Large intestine (tissue), 12 donors: ENCODE results near the gene PXT1. TPM values are rescaled to one million over a fixed set of nuclear protein-coding genes. Genes with fewer than 3 reads are reported as not detected.
"Not testable (repeated sequence)": the region's sequence is repeated elsewhere in the genome, so short reads cannot be mapped to it uniquely, and the experiment has no call there.

Experiments used
- DNase-seq, 2 donors: peaks; one replicate each; pipeline versions ENCODE4 v3.0.0 to v3.0.0-alpha.2; 2013
- H3K27ac ChIP-seq: one replicate; pipeline ENCODE4 v1.5.1; 2013; ENCODE audit warnings: low read length
- H3K27me3 ChIP-seq: 2 replicates; pipeline ENCODE4 v1.6.1; 2013; ENCODE audit warnings: low read length; ENCODE audit not compliant: control insufficient read depth, insufficient read depth
- H3K36me3 ChIP-seq: 2 replicates; pipeline ENCODE4 v1.6.1; 2013; ENCODE audit warnings: low read length; ENCODE audit not compliant: control insufficient read depth, insufficient read depth
- H3K4me1 ChIP-seq: one replicate; pipeline ENCODE4 v1.6.1; 2013; ENCODE audit warnings: low read length; ENCODE audit not compliant: control insufficient read depth, insufficient read depth
- H3K4me3 ChIP-seq: one replicate; pipeline ENCODE4 v1.5.1; 2013; ENCODE audit warnings: low read length
- H3K9me3 ChIP-seq: one replicate; pipeline ENCODE4 v1.6.1; 2013; ENCODE audit warnings: mild to moderate bottlenecking, low read depth, low read length, moderate library complexity; ENCODE audit not compliant: control insufficient read depth
- WGBS: methylation state at CpG from one replicate; pipeline ENCODE4 v1.1.5; 2013; ENCODE audit warnings: low lambda C conversion rate; ENCODE audit not compliant: insufficient coverage; 5-methylcytosine and 5-hydroxymethylcytosine counted together
- long read RNA-seq, 11 donors: transcript quantifications; one replicate each; lab custom pipeline, GENCODE V29; 2026
- polyA plus RNA-seq: library from polyadenylated mRNA; unstranded; fragments of 120-200 nt; gene quantifications from one replicate; pipeline ENCODE4 v1.2.1, GENCODE V29; 2013

The PXT1 gene, protein sequence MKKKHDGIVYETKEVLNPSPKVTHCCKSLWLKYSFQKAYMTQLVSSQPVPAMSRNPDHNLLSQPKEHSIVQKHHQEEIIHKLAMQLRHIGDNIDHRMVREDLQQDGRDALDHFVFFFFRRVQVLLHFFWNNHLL
- polyA plus RNA-seq = 0.24 TPM
- long read RNA-seq, donor 1 = 0 reads
- long read RNA-seq, donor 2 = 0 reads
- long read RNA-seq, donor 3 = 0 reads
- long read RNA-seq, donor 4 = 0 reads
- long read RNA-seq, donor 5 = 0 reads
- long read RNA-seq, donor 6 = 0 reads
- long read RNA-seq, donor 7 = 0 reads
- long read RNA-seq, donor 8 = 0 reads
- long read RNA-seq, donor 9 = 0 reads
- long read RNA-seq, donor 10 = 0 reads
- long read RNA-seq, donor 11 = 0 reads

DNA sequence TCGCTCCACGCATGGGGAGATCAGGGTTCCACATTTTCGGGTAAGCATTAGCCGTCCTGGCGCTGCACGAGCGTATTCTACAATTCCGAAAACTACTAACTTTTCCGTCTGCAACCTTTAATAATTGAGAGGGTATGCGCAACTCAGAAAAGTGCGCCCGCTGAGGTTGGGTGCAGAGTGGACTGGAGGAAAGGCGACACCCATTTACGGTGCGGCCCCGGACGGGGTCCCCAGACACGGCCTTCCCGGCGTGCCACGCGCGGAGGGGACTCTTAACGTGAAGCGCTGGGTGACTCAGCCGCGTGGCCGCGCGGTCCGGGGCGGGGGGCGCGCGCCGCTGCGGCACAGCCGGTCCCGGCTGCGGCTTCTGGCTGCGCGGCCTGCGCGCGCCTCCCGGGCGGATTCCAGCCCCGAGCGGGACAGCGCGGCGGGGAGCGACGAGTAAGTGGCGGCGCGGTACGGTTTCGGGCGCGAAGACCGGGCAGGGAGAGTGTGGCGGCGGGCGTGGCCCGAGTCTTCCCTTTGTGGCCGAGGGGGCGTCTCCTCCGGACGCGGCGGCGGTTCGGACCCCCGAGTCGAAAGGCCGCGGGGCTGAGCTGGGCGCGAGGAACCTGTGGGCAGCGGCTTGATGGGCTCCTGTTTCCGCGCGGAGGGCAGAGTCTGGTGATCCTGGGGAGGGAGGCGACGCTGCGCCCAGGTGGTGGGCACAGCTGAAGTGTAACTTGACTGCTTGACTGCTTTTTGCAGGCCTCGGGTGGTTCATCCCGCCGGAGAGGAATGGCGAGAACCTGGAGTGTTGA, at the start of gene PXT1, which contains the start of gene KCTD20:
Gene PXT1, minus strand, starts transcription at position 184 of the 800 bp plus-strand sequence. CDS start 16,772 bp downstream, outside the sequence.
Gene KCTD20, plus strand, starts transcription at position 330 of the 800 bp plus-strand sequence. CDS start 27,098 bp downstream, outside the sequence.
- Histone ChIP-seq H3K4me1 (peaks cover 12% of the 10 kb centered on the region), H3K27ac (peak within 1 kb of the TSS; percentile 80), H3K36me3 (no peaks in the 10 kb centered on the region), H3K9me3 (no peaks in the 10 kb centered on the region), H3K4me3 (peak within 1 kb of the TSS; percentile 92), H3K27me3 (no peaks in the 10 kb centered on the region)
- DNase-seq = peak; percentile 90 to 96
- WGBS = no CpG with 5 or more reads among the region's 91 CpGs

DNA sequence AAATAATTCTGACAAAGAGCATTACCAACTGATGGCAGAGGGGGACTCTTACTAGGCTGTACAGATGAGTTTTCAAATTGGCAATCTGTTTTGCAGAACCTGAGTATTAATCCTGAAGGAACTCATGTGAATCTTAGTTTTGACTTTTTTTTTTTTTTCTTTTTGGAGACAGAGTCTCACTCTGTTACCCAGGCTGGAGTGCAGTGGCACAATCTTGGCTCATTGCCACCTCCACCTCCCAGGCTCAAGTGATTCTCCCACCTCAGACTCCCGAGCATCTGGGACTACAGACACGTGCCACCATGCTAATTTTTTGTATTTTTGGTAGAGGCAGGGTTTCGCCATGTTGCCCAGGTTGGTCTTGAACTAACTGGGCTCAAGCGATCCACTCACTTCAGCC, 49.4 kb upstream of the PXT1 start:
- no peak for DNase-seq
- 100% methylated on average over 1 of the region's 4 CpGs for WGBS
- H3K27me3 ChIP-seq = no peaks in the 10 kb centered on the region
- H3K4me3 ChIP-seq = no peak overlapping the region
- no peaks in the 10 kb centered on the region for H3K4me1 ChIP-seq
- no peaks in the 10 kb centered on the region for H3K9me3 ChIP-seq
- peaks cover 58% of the 10 kb centered on the region for H3K36me3 ChIP-seq
- H3K27ac ChIP-seq = no peak overlapping the region

DNA sequence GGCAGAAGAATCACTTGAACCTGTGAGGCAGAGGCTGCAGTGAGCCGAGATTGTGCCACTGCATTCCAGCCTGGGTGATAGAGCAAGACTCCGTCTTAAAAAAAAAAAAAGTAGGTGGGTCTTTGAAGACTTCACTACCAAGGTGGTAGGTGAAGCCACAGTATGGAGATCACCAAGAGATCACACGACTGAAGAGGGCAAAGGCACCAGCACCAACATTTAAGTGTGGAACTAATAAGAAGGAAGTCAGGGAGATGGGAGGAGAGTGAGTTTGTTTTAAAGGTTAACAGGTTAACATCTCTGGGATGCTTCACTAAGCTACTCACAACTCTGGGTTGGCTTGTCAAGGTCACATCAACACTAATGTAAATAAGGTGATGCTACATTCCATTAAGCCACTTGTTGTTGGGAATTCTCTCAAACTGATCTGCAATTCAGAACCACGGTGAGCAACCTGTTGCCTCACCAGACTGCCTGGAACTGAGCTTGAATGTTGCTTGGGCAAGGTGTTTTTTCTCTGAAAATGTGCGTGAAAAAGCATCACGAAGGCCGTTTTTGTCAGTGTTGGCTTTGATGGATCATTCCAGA, 48.8 kb upstream of the PXT1 start:
- no peaks in the 10 kb centered on the region for H3K4me1 ChIP-seq
- H3K9me3 ChIP-seq = no peaks in the 10 kb centered on the region
- H3K36me3 ChIP-seq = peaks cover 58% of the 10 kb centered on the region
- DNase-seq = no peak
- H3K27ac ChIP-seq = no peak overlapping the region
- no peaks in the 10 kb centered on the region for H3K27me3 ChIP-seq
- H3K4me3 ChIP-seq = no peak overlapping the region
- WGBS = no CpG with 5 or more reads among the region's 7 CpGs

DNA sequence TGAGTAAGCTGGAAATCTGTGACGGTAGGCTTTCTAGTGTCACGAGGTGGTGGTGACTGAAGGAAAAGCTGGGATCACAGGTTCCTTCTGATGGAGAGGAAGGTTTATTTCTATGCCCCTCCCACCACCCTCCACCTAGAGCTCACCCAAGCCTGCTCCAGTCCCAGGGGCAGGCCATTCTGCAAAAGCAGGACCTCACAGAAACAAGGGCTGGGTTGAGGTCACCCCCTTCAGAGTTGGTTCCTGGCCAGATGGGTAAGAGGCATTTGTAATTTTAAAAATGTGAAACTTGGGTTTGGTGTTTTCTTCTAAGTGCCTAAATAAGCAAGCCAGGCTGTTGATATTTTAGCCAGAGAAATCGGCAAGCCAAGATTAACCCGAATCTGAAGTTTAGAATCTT, 46.8 kb upstream of the PXT1 start:
- H3K36me3 ChIP-seq = peaks cover 57% of the 10 kb centered on the region
- no peak for DNase-seq
- WGBS = 80% methylated on average over 1 of the region's 4 CpGs

DNA sequence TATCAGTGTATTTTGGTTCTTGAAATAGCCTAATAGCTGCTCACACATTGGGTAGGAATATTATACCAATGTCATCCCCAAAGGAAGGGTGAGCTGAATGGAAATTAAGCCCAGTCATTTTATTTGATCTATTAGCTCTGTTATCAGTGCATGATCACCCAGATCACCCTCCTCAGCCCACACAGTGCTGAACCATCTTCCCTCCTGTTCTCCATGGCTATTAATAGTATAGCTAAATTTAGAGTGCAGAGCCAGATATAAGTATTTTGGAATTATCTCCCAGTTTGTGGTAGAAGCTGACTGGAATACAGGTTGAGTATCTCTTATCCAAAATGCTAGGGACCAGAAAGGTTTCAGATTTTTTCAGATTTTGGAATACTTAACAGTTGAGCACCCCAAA, 45.6 kb upstream of the PXT1 start:
- no peaks in the 10 kb centered on the region for H3K27me3 ChIP-seq
- no peaks in the 10 kb centered on the region for H3K9me3 ChIP-seq
- H3K36me3 ChIP-seq = peaks cover 50% of the 10 kb centered on the region
- DNase-seq = no peak
- H3K27ac ChIP-seq = no peak overlapping the region
- no peaks in the 10 kb centered on the region for H3K4me1 ChIP-seq
- no peak overlapping the region for H3K4me3 ChIP-seq

More for the DNA sequence above, 46.8 kb upstream of the PXT1 start:
- H3K27ac ChIP-seq = no peak overlapping the region
- no peaks in the 10 kb centered on the region for H3K9me3 ChIP-seq
- H3K4me3 ChIP-seq = no peak overlapping the region
- H3K27me3 ChIP-seq = no peaks in the 10 kb centered on the region
- no peaks in the 10 kb centered on the region for H3K4me1 ChIP-seq

DNA sequence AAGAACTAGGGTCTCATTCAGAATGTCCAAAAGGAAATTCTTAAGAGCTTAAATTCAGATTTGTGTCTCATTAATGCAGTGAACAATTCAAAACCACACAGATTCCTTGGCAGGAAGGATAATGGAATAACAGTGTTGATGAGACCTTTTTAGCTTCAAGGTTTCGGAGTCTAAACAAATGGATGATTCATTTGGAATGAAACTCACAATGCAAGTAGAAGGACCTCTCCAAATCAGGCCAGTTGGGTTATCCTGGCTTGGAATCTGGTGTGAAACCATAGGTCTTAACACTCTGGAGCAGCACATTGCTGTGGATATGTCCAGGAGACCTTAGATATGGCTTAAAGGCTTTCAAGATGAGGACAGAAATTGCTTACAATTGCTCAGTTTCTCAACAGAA, 45.0 kb upstream of the PXT1 start:
- Histone ChIP-seq H3K36me3 (peaks cover 50% of the 10 kb centered on the region), H3K4me3 (no peak overlapping the region), H3K4me1 (no peaks in the 10 kb centered on the region), H3K9me3 (no peaks in the 10 kb centered on the region), H3K27me3 (no peaks in the 10 kb centered on the region), H3K27ac (no peak overlapping the region)
- no CpG with 5 or more reads among the region's 1 CpG for WGBS
- no peak for DNase-seq

DNA sequence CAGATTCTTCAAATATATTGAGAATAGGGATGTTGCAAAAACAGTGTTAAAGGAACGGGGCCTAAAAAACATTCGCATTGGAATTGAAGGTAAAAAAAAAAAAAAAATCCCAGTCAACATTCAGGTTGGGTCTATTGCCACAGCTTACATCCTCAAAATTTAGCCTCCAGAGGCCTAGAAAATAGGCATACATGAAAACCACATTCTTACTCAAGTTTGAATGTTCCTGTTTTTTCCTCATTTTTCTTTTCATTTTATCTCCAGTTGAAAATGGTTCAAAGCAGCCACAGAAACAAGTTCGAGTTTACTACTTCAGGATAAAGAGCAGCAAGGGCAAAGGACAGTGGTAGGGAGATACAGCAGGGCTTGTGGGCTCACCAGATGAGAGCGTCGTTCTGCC, 42.1 kb upstream of the PXT1 start:
- no peak overlapping the region for H3K4me3 ChIP-seq
- H3K9me3 ChIP-seq = no peaks in the 10 kb centered on the region
- no peaks in the 10 kb centered on the region for H3K27me3 ChIP-seq
- H3K27ac ChIP-seq = no peak overlapping the region
- 100% methylated on average over 2 of the region's 5 CpGs for WGBS
- no peak for DNase-seq
- H3K4me1 ChIP-seq = no peaks in the 10 kb centered on the region
- peaks cover 72% of the 10 kb centered on the region for H3K36me3 ChIP-seq

DNA sequence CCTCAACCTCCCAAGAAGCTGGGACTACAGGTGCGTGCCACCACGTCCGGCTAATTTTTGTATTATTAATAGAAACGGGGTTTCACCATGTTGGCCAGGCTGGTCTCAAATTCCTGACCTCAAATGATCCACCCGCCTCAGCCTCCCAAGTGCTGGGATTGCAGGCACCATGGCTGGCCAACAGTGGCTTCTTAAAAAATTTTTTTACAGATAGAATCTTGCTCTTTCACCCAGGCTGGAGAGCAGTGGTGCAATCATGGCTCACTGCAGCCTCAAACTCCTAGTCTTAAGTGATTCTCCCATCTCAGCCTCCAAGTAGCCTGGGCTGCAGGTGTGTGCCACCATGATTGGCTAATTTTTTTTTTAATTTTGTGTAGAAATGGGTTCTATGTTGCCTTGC, 40.7 kb upstream of the PXT1 start:
- WGBS = no CpG with 5 or more reads among the region's 5 CpGs
- peaks cover 67% of the 10 kb centered on the region for H3K36me3 ChIP-seq

DNA sequence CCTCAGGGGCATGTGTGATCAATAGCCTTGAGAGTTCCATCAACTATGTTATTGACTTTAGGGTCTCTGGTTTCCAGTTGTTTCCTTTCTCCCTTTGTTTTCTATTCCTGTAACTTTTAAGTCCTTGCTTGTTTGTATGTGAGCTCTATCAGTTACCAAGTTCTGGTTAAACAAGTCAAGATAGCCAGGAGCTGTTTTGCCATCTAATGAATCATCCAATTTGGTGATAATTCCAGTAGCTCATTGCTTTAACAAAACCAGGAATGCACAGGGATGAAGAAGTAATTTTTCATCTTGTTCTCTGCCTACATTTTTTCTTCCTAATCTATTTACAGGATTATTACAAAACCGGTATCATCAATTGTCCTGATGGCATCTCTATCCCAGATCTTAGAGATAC, 36.6 kb upstream of the PXT1 start:
- DNase-seq = no peak
- no peak overlapping the region for H3K27ac ChIP-seq
- no peaks in the 10 kb centered on the region for H3K27me3 ChIP-seq
- no peak overlapping the region for H3K4me3 ChIP-seq
- H3K4me1 ChIP-seq = no peaks in the 10 kb centered on the region
- H3K9me3 ChIP-seq = no peaks in the 10 kb centered on the region
- H3K36me3 ChIP-seq = peaks cover 48% of the 10 kb centered on the region
- WGBS = no CpG with 5 or more reads among the region's 1 CpG

More for the DNA sequence above, 40.7 kb upstream of the PXT1 start:
- not testable (repeated sequence) for H3K27ac ChIP-seq, H3K4me3 ChIP-seq, H3K27me3 ChIP-seq, DNase-seq, H3K9me3 ChIP-seq, H3K4me1 ChIP-seq

DNA sequence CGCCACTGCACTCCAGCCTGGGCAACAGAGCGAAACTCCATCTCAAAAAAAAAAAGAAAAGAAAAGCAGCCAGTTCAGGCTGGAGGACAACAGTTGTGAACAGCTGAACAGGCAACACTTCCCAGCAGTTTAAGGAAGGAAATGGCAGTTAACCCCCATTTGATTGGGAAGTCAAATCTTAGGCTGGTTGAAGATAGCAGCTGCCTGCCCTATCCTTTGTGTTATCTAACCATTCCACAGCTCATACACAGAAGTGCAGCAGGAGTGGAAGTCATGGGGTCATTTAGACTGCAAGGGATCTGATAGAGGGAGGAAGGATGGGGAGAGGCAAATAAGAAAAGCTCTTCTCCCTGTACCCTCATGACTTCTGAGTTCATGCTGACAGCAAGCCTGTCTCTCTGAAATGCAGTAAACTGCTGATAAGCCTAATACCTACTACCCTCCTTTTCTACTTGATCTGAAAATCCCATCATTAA, 35.4 kb upstream of the PXT1 start:
- Histone ChIP-seq H3K9me3 (no peaks in the 10 kb centered on the region), H3K36me3 (peaks cover 45% of the 10 kb centered on the region), H3K27me3 (no peaks in the 10 kb centered on the region), H3K4me1 (no peaks in the 10 kb centered on the region), H3K27ac (no peak overlapping the region), H3K4me3 (no peak overlapping the region)
- WGBS = no CpG with 5 or more reads among the region's 2 CpGs
- DNase-seq = no peak
